Tibial nerve (tissue), 3 donors: ENCODE data around the gene ITCH.

ENCODE experiments used
- CTCF ChIP-seq, 5 experiments: fragments of 200-600 bp in 3 of 5; fragments of 450-650 bp in 2 of 5; sonication (generic) in 3 of 5; IDR thresholded peaks; one replicate each; pipeline ENCODE4 v1.5.1; 2016 to 2019; ENCODE audit warnings: antibody characterized with exemption in 5 of 5, mild to moderate bottlenecking in 3 of 5, moderate library complexity in 2 of 5
- POLR2A ChIP-seq, 2 donors: fragments of 450-650 bp; IDR thresholded peaks; one replicate each; pipeline ENCODE4 v1.6.1; 2017; ENCODE audit warnings: antibody characterized with exemption in 2 of 2, mild to moderate bottlenecking in 2 of 2, moderate library complexity in 2 of 2

GRCh38 chr20:34404803-34405202 is 41.7 kb downstream of the ITCH start:
- no peak for TF ChIP-seq POLR2A (IDR thresholded peaks at IDR 0.05)
- TF ChIP-seq CTCF (IDR thresholded peaks at IDR 0.05): no peak
